HG03558 (cell line): ENCODE results near the gene MYH2.

Experiments used
- ATAC-seq: cut with Tn5 transposase; IDR thresholded peaks from one replicate; pipeline ENCODE4 v1.9.1; 2021; ENCODE audit warnings: moderate number of reproducible peaks; ENCODE audit not compliant: unreplicated experiment; ENCODE audit errors: extremely low read depth

The MYH2 gene

GRCh38 chr17:10518271-10519037 is 31.0 kb downstream of the MYH2 start, which contains the start of gene MYH1:
TSS of gene MYH1 (minus strand) at chr17:10518542. CDS start at chr17:10516642, 1,900 bp downstream.
- no peak for ATAC-seq

- no peak for ATAC-seq
Measured at GRCh38 chr17:10516638-10517037, 32.8 kb downstream of the MYH2 start.

- no peak for ATAC-seq
Measured at GRCh38 chr17:10516065-10516464, 33.4 kb downstream of the MYH2 start.

- ATAC-seq: no peak
Measured at GRCh38 chr17:10513299-10514067, 36.0 kb downstream of the MYH2 start.

- no peak for ATAC-seq
Measured at GRCh38 chr17:10512856-10513255, 36.6 kb downstream of the MYH2 start.

GRCh38 chr17:10499950-10500349 is 49.5 kb downstream of the MYH2 start:
- no peak for ATAC-seq

- no peak for ATAC-seq
Measured at GRCh38 chr17:10492004-10492403, 57.5 kb downstream of the MYH2 start.

- ATAC-seq: no peak
Measured at GRCh38 chr17:10482252-10482651, 67.2 kb downstream of the MYH2 start.

- no peak for ATAC-seq
Measured at GRCh38 chr17:10477701-10478100, 71.8 kb downstream of the MYH2 start.

GRCh38 chr17:10474536-10474935 is 74.9 kb downstream of the MYH2 start:
- ATAC-seq: no peak

- ATAC-seq: no peak
Measured at GRCh38 chr17:10471858-10472257, 77.6 kb downstream of the MYH2 start.
